Astrocyte of the spinal cord (primary cell): ENCODE results near the gene DNMT3B.
"Not testable (repeated sequence)": the region's sequence is repeated elsewhere in the genome, so short reads cannot be mapped to it uniquely, and the experiment has no call there.

Source experiments
- DNase-seq: peaks from one replicate; pipeline ENCODE4 v3.0.0; 2011; ENCODE audit warnings: low read depth, low spot score
- H3K4me3 ChIP-seq: 2 replicates; pipeline ENCODE4 v1.5.1; 2011; ENCODE audit warnings: low read depth, mild to moderate bottlenecking, low read length, moderate library complexity
- in situ Hi-C: cut with HindIII; loops from 2 replicates; pipeline ENCODE4 v1.10.0; 2017; ENCODE audit warnings: low sequenced_read_pairs
- TF ChIP-seq, protein P1 (sequence below): IDR thresholded peaks from 2 replicates; pipeline ENCODE4 v1.5.1; 2012; ENCODE audit warnings: low read depth, mild to moderate bottlenecking, low read length, inconsistent platforms

The DNMT3B gene

DNA sequence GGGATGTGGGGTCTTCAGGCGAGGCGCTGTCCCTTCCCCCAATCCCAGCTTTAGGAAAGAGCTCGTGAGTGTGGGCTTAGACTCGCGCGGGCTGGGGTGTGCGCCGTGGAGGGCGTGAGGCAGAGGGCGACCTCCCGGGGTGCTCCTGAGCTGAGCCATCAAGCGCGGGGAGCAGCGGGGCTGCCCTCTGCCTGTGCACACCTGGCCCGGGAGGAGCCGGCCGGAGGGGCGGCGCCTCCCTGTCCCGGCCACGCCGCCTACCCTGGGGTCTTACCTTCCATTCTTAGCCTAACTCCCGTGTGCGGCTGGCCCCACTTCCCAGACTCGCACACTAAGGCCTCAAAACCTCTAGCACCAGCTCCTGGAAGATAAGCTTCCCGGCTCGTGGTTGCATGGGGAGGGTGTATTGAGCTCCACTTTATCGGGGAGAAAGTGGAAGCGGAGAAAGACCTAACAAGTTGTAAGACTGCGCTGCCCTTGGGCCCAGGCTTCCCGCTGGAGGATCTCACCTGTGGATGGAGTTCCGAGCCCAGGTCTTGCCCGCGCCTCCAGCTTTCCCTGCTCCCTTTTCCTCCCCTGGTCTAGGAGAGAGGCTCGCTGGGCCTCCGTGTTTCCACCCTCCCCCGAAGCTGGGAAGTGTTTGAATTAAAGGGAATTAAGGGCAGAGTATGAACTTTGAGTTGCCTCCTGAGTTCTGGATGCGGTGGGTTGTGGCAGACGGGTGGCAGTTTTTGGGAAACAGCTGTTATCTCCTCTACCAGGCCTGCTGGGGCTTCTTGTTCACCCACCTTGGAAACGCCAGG lies 1.2 kb downstream of the DNMT3B start:
- no peak for DNase-seq
- in situ Hi-C loops: no loop called here
- TF ChIP-seq, protein P1, sequence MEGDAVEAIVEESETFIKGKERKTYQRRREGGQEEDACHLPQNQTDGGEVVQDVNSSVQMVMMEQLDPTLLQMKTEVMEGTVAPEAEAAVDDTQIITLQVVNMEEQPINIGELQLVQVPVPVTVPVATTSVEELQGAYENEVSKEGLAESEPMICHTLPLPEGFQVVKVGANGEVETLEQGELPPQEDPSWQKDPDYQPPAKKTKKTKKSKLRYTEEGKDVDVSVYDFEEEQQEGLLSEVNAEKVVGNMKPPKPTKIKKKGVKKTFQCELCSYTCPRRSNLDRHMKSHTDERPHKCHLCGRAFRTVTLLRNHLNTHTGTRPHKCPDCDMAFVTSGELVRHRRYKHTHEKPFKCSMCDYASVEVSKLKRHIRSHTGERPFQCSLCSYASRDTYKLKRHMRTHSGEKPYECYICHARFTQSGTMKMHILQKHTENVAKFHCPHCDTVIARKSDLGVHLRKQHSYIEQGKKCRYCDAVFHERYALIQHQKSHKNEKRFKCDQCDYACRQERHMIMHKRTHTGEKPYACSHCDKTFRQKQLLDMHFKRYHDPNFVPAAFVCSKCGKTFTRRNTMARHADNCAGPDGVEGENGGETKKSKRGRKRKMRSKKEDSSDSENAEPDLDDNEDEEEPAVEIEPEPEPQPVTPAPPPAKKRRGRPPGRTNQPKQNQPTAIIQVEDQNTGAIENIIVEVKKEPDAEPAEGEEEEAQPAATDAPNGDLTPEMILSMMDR: no peak
- peak overlapping the region; percentile 72 for H3K4me3 ChIP-seq

DNA sequence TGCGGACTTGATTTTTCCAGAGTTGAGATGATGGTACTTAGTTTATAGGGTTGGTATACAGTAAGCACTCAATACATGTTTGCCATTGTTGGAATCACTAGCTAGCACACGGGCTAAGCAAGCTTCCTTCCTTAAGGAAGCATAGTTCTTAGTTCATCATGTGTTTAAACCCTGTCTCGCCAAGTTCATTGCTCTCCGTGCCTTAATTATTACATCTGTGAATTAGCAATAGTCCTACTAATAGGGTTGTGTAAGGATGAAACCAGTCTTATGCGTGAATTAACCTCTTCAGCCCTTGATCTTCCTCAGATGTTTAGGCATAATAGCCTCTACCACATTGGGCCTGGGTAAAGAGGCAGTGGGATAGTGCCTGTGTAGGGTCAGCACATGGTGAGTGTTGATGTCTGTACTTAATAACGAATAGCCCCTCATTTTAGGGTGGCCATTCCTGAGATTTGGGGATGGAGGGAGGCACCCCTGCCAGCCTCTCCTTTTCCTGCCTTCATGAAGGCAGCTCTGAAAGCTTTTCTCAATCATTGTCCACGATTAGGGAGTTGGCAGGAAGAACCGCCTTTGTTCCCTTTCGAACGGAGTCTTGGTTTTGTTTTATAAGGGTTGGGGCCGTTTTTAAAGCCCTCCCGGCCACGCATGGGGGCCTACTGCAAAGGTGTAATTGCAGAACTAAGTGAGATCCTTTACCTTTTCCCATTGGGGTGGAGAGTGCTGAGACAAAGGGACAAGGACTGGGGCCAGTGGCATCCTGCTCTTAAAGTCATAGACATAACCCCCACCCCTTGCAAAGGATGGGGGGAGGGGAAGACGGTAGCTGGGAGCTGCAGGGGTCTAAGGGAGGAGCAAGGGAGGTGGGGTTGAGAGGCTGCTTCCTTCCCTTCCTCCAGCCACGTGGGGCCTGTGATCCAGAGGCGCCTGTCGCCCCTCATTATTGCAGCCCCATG lies 2.1 kb downstream of the DNMT3B start:
- no peak overlapping the region for H3K4me3 ChIP-seq
- TF ChIP-seq, protein P1: no peak
- in situ Hi-C loops: no loop called here
- no peak for DNase-seq

DNA sequence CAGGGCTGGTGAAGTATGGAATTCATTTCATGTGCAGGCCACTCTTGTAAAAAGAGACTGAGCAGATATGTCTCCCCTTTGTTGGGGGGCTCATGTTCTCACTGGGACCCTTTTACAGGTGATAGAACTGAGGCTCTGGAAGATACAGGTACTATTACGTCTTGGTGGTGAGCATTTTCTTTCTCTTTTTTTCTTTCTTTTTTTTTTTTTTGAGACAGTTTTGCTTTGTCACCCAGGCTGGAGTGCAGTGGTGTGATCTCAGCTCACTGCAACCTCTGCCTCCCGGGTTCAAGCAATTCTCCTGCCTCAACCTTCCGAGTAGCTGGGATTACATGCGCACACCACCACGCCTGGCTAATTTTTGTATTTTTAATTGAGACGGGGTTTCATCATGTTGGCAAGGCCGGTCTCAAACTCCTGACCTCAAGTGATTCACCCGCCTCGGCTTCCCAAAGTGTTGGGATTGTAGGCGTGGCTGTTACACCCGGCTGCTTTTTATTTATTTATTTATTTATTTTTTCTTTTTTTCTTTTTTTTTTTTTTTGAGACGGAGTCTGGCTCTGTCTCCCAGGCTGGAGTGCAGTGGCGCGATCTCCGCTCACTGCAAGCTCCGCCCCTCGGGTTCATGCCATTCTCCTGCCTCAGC lies 3.2 kb downstream of the DNMT3B start:
- H3K4me3 ChIP-seq, DNase-seq, in situ Hi-C loops: not testable (repeated sequence)

DNA sequence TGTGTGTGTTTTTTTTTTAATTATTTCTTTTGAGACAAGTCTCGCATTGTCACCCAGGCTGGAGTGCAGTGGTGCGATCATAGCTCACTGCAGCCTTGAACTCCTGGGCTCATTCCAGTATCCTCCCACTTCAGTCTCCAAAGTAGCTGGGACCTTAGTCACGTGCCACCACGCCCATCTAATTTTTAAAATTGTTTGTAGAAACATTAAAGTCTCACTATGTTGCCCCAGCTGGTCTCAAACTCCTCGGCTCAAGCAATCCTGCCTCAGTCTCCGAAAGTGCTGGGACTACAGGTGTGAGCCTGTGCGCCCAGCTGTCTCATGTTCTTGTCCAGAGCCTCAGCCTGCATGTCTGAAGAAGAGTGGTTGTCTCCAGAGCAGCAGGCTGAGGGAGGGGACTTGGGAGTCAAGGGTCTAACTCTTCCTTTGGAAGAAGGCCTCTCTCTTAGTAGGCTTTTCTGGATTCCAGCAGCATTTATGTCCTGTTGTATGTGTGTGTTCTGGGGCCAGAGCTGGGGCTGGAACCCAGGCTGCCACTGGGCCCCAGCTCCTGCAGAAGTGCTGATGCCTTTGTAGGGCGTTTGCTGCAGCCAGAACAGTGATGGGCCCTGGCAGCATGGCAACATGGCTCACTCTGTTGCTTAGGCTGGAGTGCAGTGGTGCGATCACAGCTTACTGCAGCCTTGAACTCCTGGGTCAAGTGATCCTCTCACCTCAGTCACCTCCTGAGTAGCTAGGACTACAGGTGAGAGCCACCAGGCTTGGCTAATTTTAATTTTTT lies 5.4 kb downstream of the DNMT3B start:
- in situ Hi-C loops: no loop called here
- TF ChIP-seq, protein P1: no peak
- no peak overlapping the region for H3K4me3 ChIP-seq
- no peak for DNase-seq

DNA sequence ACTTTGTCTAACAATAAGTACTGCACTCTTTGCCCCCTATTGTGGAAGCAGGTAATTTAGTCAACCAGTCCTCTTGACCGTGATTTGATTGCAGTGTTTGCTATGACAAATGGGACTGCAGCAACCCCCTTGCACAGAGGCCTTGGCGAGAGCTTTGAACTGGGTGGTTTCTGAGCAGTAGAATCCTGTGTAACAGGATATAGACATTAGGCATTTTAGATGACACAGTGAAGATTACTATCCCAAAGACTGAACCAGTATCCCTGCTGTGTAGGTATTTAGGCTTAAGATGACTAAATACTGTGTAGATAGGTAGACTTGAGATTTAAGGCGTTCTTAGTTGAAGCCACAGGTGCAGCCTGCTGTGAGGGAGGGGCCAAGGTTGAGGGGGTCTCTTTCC lies 9.9 kb downstream of the DNMT3B start:
- TF ChIP-seq, protein P1: no peak
- no peak for DNase-seq
- in situ Hi-C loops: no loop called here
- H3K4me3 ChIP-seq: no peak overlapping the region

DNA sequence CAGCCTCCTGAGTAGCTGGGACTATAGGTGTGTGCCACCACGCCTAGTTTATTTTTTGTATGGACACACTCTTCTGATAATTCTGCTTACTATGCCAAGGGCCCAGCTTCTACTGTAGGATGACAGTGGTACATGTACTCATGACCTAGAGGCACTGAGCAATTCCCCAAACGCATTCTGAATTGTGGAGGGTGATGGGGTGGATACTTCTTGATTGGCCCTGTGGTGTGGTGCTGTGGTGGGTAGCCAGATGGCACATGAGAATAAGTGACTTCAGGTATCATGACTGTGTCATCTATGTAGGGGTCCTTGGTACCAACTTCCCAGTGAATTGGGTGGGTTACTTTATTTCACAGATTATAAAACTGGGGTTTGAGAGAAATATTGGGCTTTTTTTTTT lies 11.0 kb downstream of the DNMT3B start:
- TF ChIP-seq, protein P1: no peak
- H3K4me3 ChIP-seq: no peak overlapping the region
- DNase-seq: no peak
- in situ Hi-C loops: no loop called here
